Adipocyte (in vitro differentiated cells): Measurements from ENCODE around the gene WDR55.
"Not testable (repeated sequence)": the region's sequence is repeated elsewhere in the genome, so short reads cannot be mapped to it uniquely, and the experiment has no call there.

ENCODE experiments used
- DNase-seq: peaks from one replicate; pipeline ENCODE4 v3.0.0-alpha.2; 2015; ENCODE audit warnings: low read depth
- H3K27me3 ChIP-seq: replicated peaks from 2 replicates; pipeline ENCODE4 v1.7.0; 2013; ENCODE audit warnings: mild to moderate bottlenecking, low read length, moderate library complexity; ENCODE audit not compliant: control insufficient read depth, insufficient read depth
- H3K36me3 ChIP-seq: 2 replicates; pipeline ENCODE4 v1.7.0; 2013; ENCODE audit warnings: low read length, mild to moderate bottlenecking, moderate library complexity; ENCODE audit not compliant: control insufficient read depth, insufficient read depth, severe bottlenecking
- H3K4me1 ChIP-seq: 2 replicates; pipeline ENCODE4 v1.7.0; 2013; ENCODE audit warnings: mild to moderate bottlenecking, low read length, moderate library complexity; ENCODE audit not compliant: control insufficient read depth, insufficient read depth
- H3K4me3 ChIP-seq: 2 replicates; pipeline ENCODE4 v1.7.0; 2013; ENCODE audit warnings: mild to moderate bottlenecking, low read length, moderate library complexity
- H3K9ac ChIP-seq: 2 replicates; pipeline ENCODE4 v1.7.0; 2013; ENCODE audit warnings: mild to moderate bottlenecking, low read length, moderate library complexity
- H3K9me3 ChIP-seq: 2 replicates; pipeline ENCODE4 v1.7.0; 2013; ENCODE audit warnings: mild to moderate bottlenecking, low read length, moderate library complexity; ENCODE audit not compliant: control insufficient read depth

Gene WDR55

DNA sequence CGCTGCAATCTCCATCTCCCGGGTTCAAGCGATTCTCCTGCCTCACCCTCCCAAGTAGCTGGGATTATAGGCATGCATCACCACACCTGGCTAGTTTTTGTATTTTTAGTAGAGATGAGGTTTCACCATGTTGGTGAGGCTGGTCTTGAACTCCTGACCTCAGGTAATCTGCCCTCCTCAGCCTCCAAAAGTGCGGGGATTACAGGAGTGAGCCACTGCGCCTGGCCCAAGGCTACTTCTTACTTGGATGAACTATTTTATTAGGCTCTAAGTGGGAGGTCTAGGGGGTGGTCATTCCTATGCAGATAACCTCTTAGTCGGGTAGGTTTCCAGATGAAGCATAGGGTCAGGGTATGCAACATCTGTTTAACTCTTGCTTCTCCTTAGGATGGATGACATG, 4.3 kb upstream of the WDR55 start:
- not testable (repeated sequence) for H3K4me3 ChIP-seq, H3K27me3 ChIP-seq, H3K9me3 ChIP-seq, H3K9ac ChIP-seq, DNase-seq, H3K4me1 ChIP-seq
- H3K36me3 ChIP-seq, result peaks cover 72% of the 10 kb centered on the region

DNA sequence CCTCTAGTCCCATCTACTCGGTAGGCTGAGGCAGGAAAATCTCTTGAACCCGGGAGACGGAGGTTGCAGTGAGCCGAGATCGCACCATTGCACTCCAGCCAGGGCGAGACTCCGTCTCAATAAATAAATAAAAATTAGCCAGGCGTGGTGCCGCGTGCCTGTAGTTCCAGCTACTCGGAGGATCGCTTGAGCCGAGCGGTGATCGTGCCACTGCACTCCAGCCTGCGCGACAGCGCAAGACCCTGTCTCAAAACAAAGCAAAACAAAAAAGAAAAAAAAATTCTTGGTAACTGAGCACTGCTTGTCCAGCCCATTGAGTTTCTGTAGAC, 710 bp upstream of the WDR55 start:
- Histone ChIP-seq H3K9ac (peak overlapping the region; percentile 93), H3K27me3 (no peaks in the 10 kb centered on the region), H3K4me1 (peaks cover 10% of the 10 kb centered on the region), H3K9me3 (no peaks in the 10 kb centered on the region), H3K36me3 (peaks cover 60% of the 10 kb centered on the region), H3K4me3 (peak overlapping the region; percentile 92)
- no peak for DNase-seq

DNA sequence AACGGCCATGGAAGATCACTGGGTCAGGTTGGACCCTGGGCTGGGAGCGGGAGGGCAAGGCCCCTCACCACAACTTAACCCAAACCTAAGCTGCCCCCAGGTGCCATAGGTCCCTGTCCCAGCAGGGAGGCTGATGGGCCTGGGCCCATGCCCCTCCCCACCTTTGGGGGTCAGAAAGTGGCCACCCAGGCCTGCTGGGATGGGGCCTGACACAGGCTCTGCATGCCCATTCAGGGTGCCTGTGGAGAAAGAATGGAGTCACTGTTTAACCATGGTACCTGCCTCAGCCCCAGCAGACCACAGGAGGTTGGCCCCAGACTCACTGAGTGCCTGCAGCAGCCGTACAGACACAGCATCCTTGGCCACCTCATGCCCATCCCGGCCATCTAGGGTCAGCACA, 6.3 kb downstream of the WDR55 start:
- H3K9ac ChIP-seq, H3K27me3 ChIP-seq, DNase-seq, H3K4me1 ChIP-seq, H3K9me3 ChIP-seq, H3K4me3 ChIP-seq: not testable (repeated sequence)
- H3K36me3 ChIP-seq, result peaks cover 67% of the 10 kb centered on the region

DNA sequence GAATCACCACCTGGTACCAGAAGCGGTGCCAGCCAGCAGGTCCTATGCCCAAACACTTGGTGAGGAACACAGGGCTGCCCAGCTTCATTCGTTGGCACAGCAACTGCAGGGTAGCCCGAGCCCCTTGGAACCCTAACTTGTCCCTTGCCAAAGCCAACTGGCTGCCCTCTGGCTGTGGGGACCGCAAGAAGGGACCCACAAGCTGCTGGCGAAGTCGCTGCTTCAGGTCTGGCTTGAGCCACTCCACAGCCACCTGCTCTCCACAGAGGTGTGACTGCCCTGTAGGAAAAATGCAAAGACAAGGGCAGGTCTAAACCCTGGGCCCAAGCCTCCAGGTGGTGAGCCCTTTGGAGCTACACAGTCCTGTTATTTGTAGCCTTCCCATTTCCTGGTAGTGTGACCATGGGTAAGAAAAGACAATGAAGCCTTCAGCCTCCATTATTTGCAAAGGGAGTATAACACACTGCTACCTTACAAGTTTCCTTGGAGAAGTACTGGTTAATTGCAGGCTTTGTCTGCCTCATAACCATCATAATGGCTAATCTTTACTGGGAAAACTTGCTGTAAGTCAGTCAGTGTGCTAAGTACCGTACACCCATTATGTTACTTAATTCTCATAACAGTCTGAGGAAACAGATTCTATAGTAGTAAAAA, 6.9 kb downstream of the WDR55 start:
- DNase-seq, result no peak
- Histone ChIP-seq H3K36me3 (peaks cover 73% of the 10 kb centered on the region), H3K9me3 (no peaks in the 10 kb centered on the region), H3K4me1 (peaks cover 1% of the 10 kb centered on the region), H3K9ac (no peak overlapping the region), H3K4me3 (no peak overlapping the region), H3K27me3 (no peaks in the 10 kb centered on the region)

DNA sequence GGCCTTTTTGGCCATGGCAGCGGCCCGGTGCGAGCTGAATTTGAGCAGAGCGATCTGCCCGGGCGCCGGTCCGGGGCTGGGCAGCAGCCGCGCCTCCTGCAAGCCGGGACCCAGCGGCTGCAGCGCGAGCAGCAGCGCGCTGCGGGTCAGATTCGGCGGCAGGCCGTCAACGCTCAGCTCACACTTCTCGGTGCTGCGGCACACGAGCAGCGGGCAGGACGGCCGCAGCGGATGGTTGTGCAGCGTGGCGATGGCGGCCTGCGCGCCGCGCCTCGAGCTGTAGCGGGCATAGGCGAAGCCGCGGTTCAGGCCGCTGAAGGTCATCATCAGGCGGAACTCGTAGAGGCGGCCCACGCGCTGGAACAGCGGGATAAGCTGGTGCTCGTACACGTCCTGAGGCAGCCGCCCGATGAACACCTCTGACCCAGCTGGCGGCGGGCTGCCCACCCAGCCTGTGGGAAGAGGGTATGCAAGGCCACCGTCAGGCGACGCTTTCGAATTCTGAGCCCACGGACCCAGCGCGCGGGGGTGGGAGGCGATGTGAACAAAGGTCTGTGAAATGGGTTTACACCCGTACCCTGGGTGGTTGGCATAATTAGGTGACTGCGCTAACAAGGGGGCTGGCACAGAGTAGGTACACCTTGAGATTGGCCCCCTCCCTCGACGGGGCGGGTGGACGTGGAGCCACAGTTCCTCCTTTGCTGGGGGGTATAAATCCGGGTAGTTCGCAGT, 7.9 kb downstream of the WDR55 start:
- no peaks in the 10 kb centered on the region for H3K9me3 ChIP-seq

DNA sequence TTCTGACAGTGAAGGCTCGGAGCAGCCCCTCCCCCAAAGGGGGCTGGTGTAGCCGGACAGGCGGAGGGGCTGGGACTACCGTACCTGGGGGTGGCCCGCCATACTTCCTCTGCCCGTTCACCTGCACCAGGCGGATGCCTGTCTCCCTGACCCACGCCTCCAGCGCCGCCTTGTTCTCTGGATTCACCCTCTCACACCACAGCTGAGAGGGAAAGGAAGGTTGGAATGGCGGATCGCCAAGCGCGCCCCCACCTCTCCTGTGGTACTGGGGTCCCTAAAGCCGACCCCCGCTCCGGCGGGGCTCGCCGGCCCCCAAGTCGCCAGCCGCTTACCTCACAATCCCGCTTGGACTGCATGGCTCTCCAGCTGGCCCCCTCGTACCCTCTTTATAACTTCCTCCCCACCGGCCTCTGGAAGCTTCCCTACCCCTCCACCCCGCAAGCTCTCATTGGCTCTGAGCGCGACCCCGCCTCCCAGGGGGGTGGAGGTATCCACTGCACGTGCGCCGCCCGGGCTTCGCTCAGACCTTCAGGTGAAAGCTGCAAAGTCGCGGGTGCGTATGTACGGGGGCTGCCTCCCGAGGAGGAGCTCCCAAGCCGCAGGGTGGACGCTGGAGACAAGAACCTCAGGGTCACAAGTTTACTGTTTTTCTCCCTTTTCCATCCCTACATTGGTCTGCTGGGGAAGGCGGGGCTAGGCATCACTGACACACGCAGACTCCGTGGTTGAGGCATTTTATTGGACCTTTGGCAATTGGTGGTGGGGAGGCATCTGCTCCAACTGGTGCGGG, 8.7 kb downstream of the WDR55 start, which contains the start of gene DND1:
Gene DND1 (minus strand): TSS at position 390 of the 790 bp plus-strand sequence. CDS start 34 bp downstream, at position 356.
- Histone ChIP-seq H3K4me1 (no peaks in the 10 kb centered on the region), H3K36me3 (peaks cover 77% of the 10 kb centered on the region), H3K9ac (no peak within 1 kb of the TSS), H3K9me3 (no peaks in the 10 kb centered on the region), H3K27me3 (no peaks in the 10 kb centered on the region), H3K4me3 (peak within 1 kb of the TSS; percentile 31)
- no peak for DNase-seq

More for the DNA sequence above, 7.9 kb downstream of the WDR55 start:
- Histone ChIP-seq H3K27me3 (no peaks in the 10 kb centered on the region), H3K4me3 (peak overlapping the region; percentile 31), H3K36me3 (peaks cover 77% of the 10 kb centered on the region), H3K9ac (no peak overlapping the region), H3K4me1 (no peaks in the 10 kb centered on the region)
- peak; percentile 37 for DNase-seq

DNA sequence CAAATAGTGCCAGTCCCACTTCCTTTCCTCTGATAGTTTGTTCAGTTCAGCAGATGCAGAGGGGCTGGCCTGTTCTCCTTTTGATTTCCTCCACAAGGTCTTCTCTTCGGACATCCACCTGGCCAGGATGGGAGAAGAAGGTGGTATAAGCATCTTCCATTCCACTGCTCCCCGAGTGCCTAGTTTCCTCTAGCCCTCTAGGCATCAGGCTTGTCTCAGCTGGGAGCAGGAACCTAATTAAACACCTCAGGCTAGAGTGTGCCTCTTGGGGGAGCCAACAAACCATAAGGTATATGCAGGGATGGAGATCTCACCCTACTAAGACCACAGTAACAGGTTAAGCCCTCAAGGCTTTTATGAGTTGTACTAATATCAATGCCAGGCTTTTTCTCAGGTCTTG, 9.5 kb downstream of the WDR55 start:
- Histone ChIP-seq H3K9ac (no peak overlapping the region), H3K4me1 (no peaks in the 10 kb centered on the region), H3K4me3 (no peak overlapping the region), H3K27me3 (no peaks in the 10 kb centered on the region), H3K9me3 (no peaks in the 10 kb centered on the region), H3K36me3 (peaks cover 74% of the 10 kb centered on the region)
- no peak for DNase-seq

DNA sequence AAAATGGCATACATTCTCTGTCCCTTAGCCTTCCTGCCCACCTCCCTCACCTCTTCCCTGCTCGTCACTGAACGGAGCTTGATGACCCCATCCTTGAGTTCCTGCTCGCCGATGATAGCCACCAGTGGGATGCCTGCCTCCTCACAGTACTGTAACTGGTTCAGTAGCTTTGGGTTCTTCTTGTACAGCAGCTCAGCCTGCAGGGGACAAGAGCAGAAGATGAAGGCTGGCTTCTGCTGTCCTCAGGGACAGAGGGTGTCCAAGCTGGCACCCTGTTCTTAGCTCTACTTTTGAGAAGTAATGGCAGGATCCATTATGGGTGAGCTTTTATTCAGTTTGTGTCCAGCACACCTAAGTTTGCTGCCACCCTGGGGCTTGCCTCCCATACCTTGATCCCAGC, 9.9 kb downstream of the WDR55 start:
- Histone ChIP-seq H3K9me3 (no peaks in the 10 kb centered on the region), H3K27me3 (no peaks in the 10 kb centered on the region), H3K4me3 (no peak overlapping the region), H3K9ac (no peak overlapping the region), H3K4me1 (no peaks in the 10 kb centered on the region), H3K36me3 (peaks cover 74% of the 10 kb centered on the region)
- no peak for DNase-seq

DNA sequence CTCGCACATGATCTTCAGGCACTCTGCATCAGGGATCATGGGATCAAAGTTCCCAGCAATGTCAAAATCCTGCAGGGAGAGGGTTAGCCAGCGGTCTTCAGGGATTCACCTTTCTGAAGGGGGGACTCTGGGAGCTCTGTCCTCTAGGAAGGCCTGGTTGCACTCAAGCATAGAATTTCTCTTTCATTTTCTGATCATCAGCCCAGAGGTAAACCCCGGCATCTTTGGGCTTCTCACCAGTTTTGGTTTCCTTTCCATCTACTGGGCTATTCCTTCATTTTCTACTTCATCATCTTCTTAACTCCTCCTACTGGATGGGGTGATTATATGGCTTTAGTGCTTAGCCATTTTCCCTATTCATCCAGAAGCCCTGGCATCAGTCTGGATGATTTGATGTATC, 13.2 kb downstream of the WDR55 start:
- Histone ChIP-seq H3K36me3 (peaks cover 74% of the 10 kb centered on the region), H3K27me3 (no peaks in the 10 kb centered on the region), H3K9ac (no peak overlapping the region), H3K9me3 (no peaks in the 10 kb centered on the region), H3K4me3 (no peak overlapping the region), H3K4me1 (no peaks in the 10 kb centered on the region)
- DNase-seq, result no peak

DNA sequence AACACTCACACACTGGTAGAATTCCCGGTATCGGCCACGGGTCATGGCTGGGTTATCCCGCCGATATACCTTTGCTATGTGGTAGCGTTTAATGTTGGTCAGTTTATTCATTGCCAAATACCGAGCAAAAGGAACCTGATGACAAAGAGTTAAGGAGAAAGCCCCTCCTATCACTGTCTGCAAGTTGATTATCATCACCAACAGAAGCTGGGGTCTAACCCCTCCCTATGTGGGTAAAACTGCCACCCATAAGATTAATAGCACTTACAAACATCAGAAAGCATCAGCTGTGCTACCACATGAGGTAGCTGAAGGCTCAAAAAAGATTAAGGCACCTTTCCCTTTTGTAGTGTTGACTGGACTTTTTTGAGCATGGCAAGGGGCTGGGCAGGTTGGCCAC, 14.3 kb downstream of the WDR55 start:
- Histone ChIP-seq H3K4me1 (no peaks in the 10 kb centered on the region), H3K27me3 (no peaks in the 10 kb centered on the region), H3K9me3 (no peaks in the 10 kb centered on the region), H3K9ac (no peak overlapping the region), H3K4me3 (no peak overlapping the region), H3K36me3 (peaks cover 73% of the 10 kb centered on the region)
- no peak for DNase-seq

DNA sequence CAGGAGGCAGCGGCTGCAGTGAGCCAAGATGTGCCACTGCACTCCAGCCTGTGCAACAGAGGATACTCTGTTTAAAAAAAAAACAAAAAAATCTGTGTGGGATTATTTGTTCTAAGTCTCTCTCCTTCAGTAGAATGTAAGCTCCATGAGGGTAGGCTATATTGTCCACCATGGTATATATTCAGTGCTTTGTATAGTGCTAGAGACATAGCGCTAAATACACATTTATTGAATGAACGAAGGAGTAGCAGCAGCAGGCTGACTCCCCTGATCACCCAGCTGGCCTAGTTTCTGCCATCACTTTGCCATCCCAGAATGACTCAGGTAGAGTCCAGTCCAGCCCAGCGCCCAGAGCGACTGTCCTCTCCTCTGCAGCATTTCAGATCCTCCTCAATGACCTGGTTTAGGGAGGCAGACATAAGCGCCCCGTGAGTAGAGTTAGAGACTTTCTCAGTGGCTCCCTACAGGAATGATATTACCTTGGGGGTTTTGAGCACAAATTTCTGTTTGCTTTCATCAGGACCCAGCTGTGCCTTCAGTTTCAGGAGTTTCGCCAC, 25.8 kb downstream of the WDR55 start:
- H3K36me3 ChIP-seq, result peaks cover 28% of the 10 kb centered on the region
- peak overlapping the region; percentile 92 for H3K4me3 ChIP-seq
- no peaks in the 10 kb centered on the region for H3K27me3 ChIP-seq
- H3K4me1 ChIP-seq, result peaks cover 30% of the 10 kb centered on the region
- no peak for DNase-seq
- peak overlapping the region; percentile 96 for H3K9ac ChIP-seq
- no peaks in the 10 kb centered on the region for H3K9me3 ChIP-seq
